ENCODE measurements around the gene AVPR2. TPM values are rescaled to one million over a fixed set of nuclear protein-coding genes. Genes with fewer than 3 reads are reported as not detected.

AVPR2 gene
- total and polyA plus RNA-seq, 8 donors = 0.12 to 1.3 (median 0.40) TPM

DNA sequence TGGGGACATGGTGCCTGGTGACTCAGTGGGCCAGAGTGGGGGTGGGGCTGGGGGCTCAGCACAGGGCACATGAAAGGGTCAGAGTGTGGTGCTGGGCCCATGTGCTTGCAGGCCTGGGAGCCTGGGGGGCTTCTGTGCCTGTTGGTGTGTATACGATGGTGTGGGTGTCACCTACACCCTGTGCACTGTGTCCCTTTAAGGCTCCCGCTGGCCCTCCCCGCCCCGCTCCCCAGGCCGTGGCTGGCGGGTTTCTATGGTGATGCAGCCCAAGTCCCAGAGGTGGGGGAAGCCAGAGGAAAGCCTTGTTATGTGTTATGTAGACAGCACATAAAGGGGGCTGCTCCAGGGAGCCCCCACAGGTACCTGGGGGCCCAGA, 24.0 kb upstream of the AVPR2 start:
- Histone ChIP-seq H3K4me1 (no peaks in the 10 kb centered on the region), H3K9me3 (no peaks in the 10 kb centered on the region), H3K27ac (no peak overlapping the region), H3K36me3 (no peaks in the 10 kb centered on the region), H3K4me3 (no peak overlapping the region), H3K27me3 (peaks cover 0 to 33% (median 10%) of the 10 kb centered on the region in 4 donors)
- no peak for TF ChIP-seq CTCF (IDR thresholded peaks at IDR 0.05)
- 14 to 19% methylated on average over 6 of the region's 6 CpGs for WGBS, 2 donors
- no peak for ATAC-seq
- intact Hi-C loops (cut with DNase I) = no loop called here
- DNase-seq = no peak
- no peak for FAIRE-seq

- H3K27ac ChIP-seq = no peak overlapping the region
- peak in 1 of 6 donors; percentile 33 for DNase-seq
- no peaks in the 10 kb centered on the region for H3K36me3 ChIP-seq
- no peaks in the 10 kb centered on the region for H3K9me3 ChIP-seq
- WGBS, 2 donors = 62 to 66% methylated on average over 7 of the region's 7 CpGs
- no peak for FAIRE-seq
- H3K4me3 ChIP-seq = no peak overlapping the region
- no peak for TF ChIP-seq CTCF (IDR thresholded peaks at IDR 0.05)
- H3K27me3 ChIP-seq = peaks cover 0 to 34% (median 10%) of the 10 kb centered on the region in 4 donors
- intact Hi-C loops (cut with DNase I) = no loop called here
- no peaks in the 10 kb centered on the region for H3K4me1 ChIP-seq
- no peak for ATAC-seq
Measured at GRCh38 chrX:153881281-153881680, 23.2 kb upstream of the AVPR2 start.

GRCh38 chrX:153882086-153882498, 22.4 kb upstream of the AVPR2 start:
- no peak for TF ChIP-seq CTCF (IDR thresholded peaks at IDR 0.05)
- Histone ChIP-seq H3K27ac (no peak overlapping the region), H3K4me1 (no peaks in the 10 kb centered on the region), H3K9me3 (no peaks in the 10 kb centered on the region), H3K36me3 (no peaks in the 10 kb centered on the region), H3K27me3 (peaks cover 0 to 41% (median 14%) of the 10 kb centered on the region in 4 donors), H3K4me3 (no peak overlapping the region)
- ATAC-seq (no peak), DNase-seq (peak in 1 of 6 donors; percentile 59), FAIRE-seq (no peak)
- intact Hi-C loops (cut with DNase I) = no loop called here
- WGBS, 2 donors = 34 to 36% methylated on average over 5 to 8 of the region's 8 CpGs

GRCh38 chrX:153882557-153882956, 21.9 kb upstream of the AVPR2 start:
- peaks cover 0 to 44% (median 14%) of the 10 kb centered on the region in 4 donors for H3K27me3 ChIP-seq
- H3K4me1 ChIP-seq = no peaks in the 10 kb centered on the region
- no peak for ATAC-seq
- no peaks in the 10 kb centered on the region for H3K36me3 ChIP-seq
- TF ChIP-seq CTCF (IDR thresholded peaks at IDR 0.05) = no peak
- no peak overlapping the region for H3K4me3 ChIP-seq
- intact Hi-C loops (cut with DNase I) = no loop called here
- H3K27ac ChIP-seq = no peak overlapping the region
- 34 to 48% methylated on average over 7 of the region's 7 CpGs for WGBS, 2 donors
- FAIRE-seq = no peak
- no peaks in the 10 kb centered on the region for H3K9me3 ChIP-seq
- DNase-seq = peak in 1 of 6 donors; percentile 52

DNA sequence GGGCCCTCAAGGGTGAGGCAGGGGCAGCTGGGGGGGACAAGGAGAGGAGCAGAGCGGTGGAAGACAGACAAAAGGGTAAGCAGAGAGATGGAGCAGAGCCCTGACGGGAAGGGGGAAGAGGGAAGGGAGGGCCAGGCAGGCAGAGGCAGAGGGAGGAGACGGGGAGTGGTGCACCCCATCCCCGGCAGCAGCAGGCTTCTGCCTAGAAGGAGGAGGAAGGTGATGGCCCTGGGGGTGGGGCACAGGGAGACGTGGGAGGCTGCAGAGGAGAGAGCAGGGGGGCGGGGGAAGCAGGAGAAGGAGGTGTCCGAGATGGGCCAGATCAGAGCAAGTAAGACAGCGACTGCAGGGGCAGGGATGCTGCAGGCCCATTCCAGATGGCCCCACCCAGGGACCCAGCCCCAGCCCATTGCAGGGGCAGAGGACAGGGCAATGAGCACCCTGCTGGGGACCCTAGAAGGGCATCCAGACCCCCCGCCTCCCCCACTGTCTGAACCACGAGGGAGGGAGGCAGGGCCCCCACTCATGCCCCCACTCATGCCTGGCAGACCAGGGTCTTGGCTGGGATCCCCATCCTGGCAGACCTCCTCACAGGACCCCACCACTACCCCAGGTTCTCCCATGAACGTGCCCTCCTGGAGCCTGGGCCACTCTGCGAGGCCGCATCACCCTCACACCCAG, 21.2 kb upstream of the AVPR2 start:
- ATAC-seq = no peak
- Histone ChIP-seq H3K36me3 (no peaks in the 10 kb centered on the region), H3K4me1 (no peaks in the 10 kb centered on the region), H3K4me3 (no peak overlapping the region), H3K27ac (no peak overlapping the region), H3K27me3 (peaks cover 0 to 44% (median 13%) of the 10 kb centered on the region in 4 donors), H3K9me3 (no peaks in the 10 kb centered on the region)
- 39 to 51% methylated on average over 10 to 13 of the region's 13 CpGs for WGBS, 2 donors
- intact Hi-C loops (cut with DNase I) = no loop called here
- FAIRE-seq = no peak
- no peak for TF ChIP-seq CTCF (IDR thresholded peaks at IDR 0.05)
- DNase-seq = peak in 1 of 6 donors; percentile 53
